Measurements from ENCODE around the gene DDX1.

The DDX1 gene

GRCh38 chr2:15642011-15642814 lies 50.5 kb downstream of the DDX1 start:
- DNase-seq (ENCODE audit: low read depth, low spot score): no peak
- no peak overlapping the region for H3K27ac ChIP-seq

GRCh38 chr2:15642815-15643500 lies 51.3 kb downstream of the DDX1 start:
- H3K27ac ChIP-seq: no peak overlapping the region
- DNase-seq (ENCODE audit: low read depth, low spot score): no peak

- H3K27ac ChIP-seq: no peak overlapping the region
- DNase-seq (ENCODE audit: low read depth, low spot score): no peak
These were observed 52.3 kb downstream of the DDX1 start for GRCh38 chr2:15643791-15644585.

GRCh38 chr2:15645300-15645699 lies 53.6 kb downstream of the DDX1 start:
- DNase-seq (ENCODE audit: low read depth, low spot score): no peak
- no peak overlapping the region for H3K27ac ChIP-seq

GRCh38 chr2:15645720-15646385 lies 54.2 kb downstream of the DDX1 start:
- no peak for DNase-seq (ENCODE audit: low read depth, low spot score)
- H3K27ac ChIP-seq: no peak overlapping the region

- H3K27ac ChIP-seq: no peak overlapping the region
- DNase-seq (ENCODE audit: low read depth, low spot score): no peak
These were observed 55.0 kb downstream of the DDX1 start for GRCh38 chr2:15646661-15647060.

GRCh38 chr2:15647622-15648590 lies 56.2 kb downstream of the DDX1 start:
- H3K27ac ChIP-seq: no peak overlapping the region
- DNase-seq (ENCODE audit: low read depth, low spot score): no peak

GRCh38 chr2:15648593-15649525 lies 57.2 kb downstream of the DDX1 start:
- no peak overlapping the region for H3K27ac ChIP-seq
- DNase-seq (ENCODE audit: low read depth, low spot score): no peak

GRCh38 chr2:15649561-15650255 lies 58.0 kb downstream of the DDX1 start:
- no peak for DNase-seq (ENCODE audit: low read depth, low spot score)
- H3K27ac ChIP-seq: no peak overlapping the region

GRCh38 chr2:15650616-15651366 lies 59.1 kb downstream of the DDX1 start:
- no peak for DNase-seq (ENCODE audit: low read depth, low spot score)
- H3K27ac ChIP-seq: no peak overlapping the region

GRCh38 chr2:15651367-15651727 lies 59.7 kb downstream of the DDX1 start:
- H3K27ac ChIP-seq: no peak overlapping the region
- no peak for DNase-seq (ENCODE audit: low read depth, low spot score)

GRCh38 chr2:15652252-15652651 lies 60.6 kb downstream of the DDX1 start:
- DNase-seq (ENCODE audit: low read depth, low spot score): no peak
- H3K27ac ChIP-seq: no peak overlapping the region

GRCh38 chr2:15652801-15653200 lies 61.1 kb downstream of the DDX1 start:
- no peak overlapping the region for H3K27ac ChIP-seq
- DNase-seq (ENCODE audit: low read depth, low spot score): no peak

- no peak for DNase-seq (ENCODE audit: low read depth, low spot score)
- H3K27ac ChIP-seq: no peak overlapping the region
These were observed 62.4 kb downstream of the DDX1 start for GRCh38 chr2:15653806-15654726.

GRCh38 chr2:15654727-15655073 lies 63.0 kb downstream of the DDX1 start:
- DNase-seq (ENCODE audit: low read depth, low spot score): no peak

More at GRCh38 chr2:15654727-15655073, 63.0 kb downstream of the DDX1 start:
- no peak overlapping the region for H3K27ac ChIP-seq
